Measurements from ENCODE around the gene HSPA1B.
"Not testable (repeated sequence)": the region's sequence is repeated elsewhere in the genome, so short reads cannot be mapped to it uniquely, and the experiment has no call there.

The HSPA1B gene

DNA sequence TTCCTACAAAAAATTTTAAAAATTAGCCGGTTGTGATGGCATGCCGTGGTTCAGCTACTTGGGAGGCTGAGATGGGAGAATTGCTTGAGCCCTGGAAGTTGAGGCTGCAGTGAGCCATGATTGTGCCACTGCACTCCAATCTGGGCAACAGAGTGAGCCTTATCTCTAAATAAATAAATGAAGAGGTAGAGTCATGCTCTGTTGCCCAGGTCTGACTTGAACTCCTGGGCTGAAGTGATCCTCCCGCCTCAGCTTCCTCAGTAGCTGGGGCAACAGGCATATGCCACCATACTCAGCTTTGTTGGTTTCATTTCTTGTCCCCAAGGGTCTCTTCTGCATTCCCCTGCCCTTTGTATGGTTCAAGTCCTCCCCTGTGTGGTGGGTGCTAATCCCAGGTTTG is 17.0 kb downstream of the HSPA1B start:
- H3K4me1 ChIP-seq (ENCODE audit: control insufficient read depth, insufficient read depth, low read length), result no peaks in the 10 kb centered on the region
- peaks cover 2 to 24% of the 10 kb centered on the region in 2 donors for H3K36me3 ChIP-seq (ENCODE audit: control insufficient read depth in 2 of 2, insufficient read depth in 2 of 2, low read length in 2 of 2)
- H3K27me3 ChIP-seq (ENCODE audit: control insufficient read depth in 1 of 2, insufficient read depth in 2 of 2, low read length in 2 of 2), result no peaks in the 10 kb centered on the region
- no peak overlapping the region for H3K9ac ChIP-seq (ENCODE audit: low read length in 2 of 2)
- H3K27ac ChIP-seq (ENCODE audit: low read length), result no peak overlapping the region
- no peaks in the 10 kb centered on the region for H3K9me3 ChIP-seq (ENCODE audit: control insufficient read depth in 2 of 2, low read length in 2 of 2)
- H3K4me3 ChIP-seq (ENCODE audit: low read length in 2 of 2), result no peak overlapping the region

DNA sequence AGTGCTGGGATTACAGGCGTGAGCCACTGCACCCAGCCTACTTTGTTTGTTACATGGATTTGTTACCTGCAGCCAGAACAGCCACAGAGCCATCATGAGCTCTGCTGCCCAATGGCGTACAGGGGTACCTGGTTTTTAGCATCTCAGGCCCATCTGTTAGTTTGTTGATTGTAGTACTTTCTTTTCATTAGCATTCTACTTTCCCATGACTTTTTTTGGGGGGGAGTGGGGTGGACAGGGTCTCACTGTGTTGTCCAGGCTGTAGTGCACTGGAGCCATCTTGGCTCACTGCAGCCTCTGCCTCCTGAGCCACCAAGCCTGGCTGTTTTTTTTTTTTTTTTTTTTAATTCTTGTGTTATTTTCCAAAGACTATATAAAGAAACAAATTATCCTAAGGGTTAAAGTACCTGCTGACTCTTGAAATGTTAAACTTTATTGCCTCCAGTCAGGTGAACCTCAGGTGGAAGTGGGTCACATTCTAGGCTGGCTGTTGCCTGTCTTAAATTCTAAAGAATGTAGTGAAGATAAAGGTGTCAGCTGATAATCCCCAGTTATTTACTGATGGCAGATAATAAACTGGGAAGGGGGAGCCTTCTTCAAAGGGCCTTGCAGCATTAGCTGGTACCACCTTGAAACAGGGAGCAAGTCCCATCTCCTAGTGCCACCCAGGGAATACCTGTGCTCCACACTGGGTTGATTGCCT is 19.9 kb downstream of the HSPA1B start:
- Histone ChIP-seq H3K27ac (ENCODE audit: low read length) (no peak overlapping the region), H3K27me3 (ENCODE audit: control insufficient read depth in 1 of 2, insufficient read depth in 2 of 2, low read length in 2 of 2) (no peaks in the 10 kb centered on the region), H3K4me3 (ENCODE audit: low read length in 2 of 2) (no peak overlapping the region), H3K4me1 (ENCODE audit: control insufficient read depth, insufficient read depth, low read length) (no peaks in the 10 kb centered on the region), H3K36me3 (ENCODE audit: control insufficient read depth in 2 of 2, insufficient read depth in 2 of 2, low read length in 2 of 2) (peaks cover 0 to 11% of the 10 kb centered on the region in 2 donors), H3K9me3 (ENCODE audit: control insufficient read depth in 2 of 2, low read length in 2 of 2) (no peaks in the 10 kb centered on the region), H3K9ac (ENCODE audit: low read length in 2 of 2) (no peak overlapping the region)

DNA sequence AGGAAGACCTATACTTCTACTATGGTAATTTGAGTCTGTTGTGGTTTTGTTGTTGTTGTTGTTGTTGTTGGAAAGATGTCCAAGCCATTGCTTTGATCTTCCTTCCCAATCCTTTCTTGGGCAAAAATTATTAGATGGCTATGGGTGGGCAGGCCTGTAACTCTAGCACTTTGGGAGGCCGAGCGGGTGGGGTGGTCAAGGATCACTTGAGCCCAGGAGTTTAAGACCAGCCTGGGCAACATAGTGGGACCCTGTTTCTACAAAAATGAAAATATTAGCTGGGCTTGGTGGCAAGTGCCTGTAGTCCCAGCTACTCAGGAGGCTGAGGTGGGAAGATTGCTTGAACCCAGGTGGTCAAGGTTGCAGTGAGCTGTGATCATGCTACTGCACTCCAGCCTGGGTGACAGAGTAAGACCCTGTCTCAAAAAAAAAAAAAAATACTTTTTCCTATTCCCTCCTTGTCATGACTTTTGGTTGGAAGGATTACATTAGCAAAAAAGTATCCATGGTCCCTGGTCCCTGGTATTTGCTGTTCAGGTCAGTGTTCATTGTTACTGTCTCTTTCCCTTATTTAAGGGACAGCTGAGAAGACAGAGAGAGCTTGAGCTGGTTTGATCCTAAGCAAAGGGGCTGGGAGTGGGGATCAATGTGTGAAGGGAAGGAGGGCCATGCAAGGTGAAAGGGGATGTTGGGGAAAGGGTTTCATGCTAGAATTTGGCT is 23.4 kb downstream of the HSPA1B start:
- Histone ChIP-seq H3K27me3 (ENCODE audit: control insufficient read depth in 1 of 2, insufficient read depth in 2 of 2, low read length in 2 of 2) (no peaks in the 10 kb centered on the region), H3K4me3 (ENCODE audit: low read length in 2 of 2) (no peak overlapping the region), H3K27ac (ENCODE audit: low read length) (no peak overlapping the region), H3K36me3 (ENCODE audit: control insufficient read depth in 2 of 2, insufficient read depth in 2 of 2, low read length in 2 of 2) (no peaks in the 10 kb centered on the region), H3K9ac (ENCODE audit: low read length in 2 of 2) (no peak overlapping the region), H3K9me3 (ENCODE audit: control insufficient read depth in 2 of 2, low read length in 2 of 2) (no peaks in the 10 kb centered on the region), H3K4me1 (ENCODE audit: control insufficient read depth, insufficient read depth, low read length) (no peaks in the 10 kb centered on the region)

DNA sequence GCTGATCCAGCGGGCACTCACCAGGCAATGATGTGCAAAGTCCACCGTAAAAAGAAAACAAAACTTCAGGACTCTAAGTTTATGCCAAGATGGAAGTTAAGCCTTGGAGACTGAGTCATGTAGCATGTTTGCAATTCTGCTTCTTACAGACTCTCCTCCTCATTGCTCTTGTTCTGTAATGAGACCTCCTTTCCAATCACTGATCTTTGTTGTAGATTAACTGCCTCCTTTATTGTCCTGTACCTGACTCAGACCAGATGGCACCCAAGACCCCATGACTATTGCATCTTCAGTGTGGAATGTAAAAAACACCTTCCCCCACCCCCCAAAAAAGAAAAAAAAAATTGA is 23.9 kb downstream of the HSPA1B start:
- no peak overlapping the region for H3K4me3 ChIP-seq (ENCODE audit: low read length in 2 of 2)
- H3K27me3 ChIP-seq (ENCODE audit: control insufficient read depth in 1 of 2, insufficient read depth in 2 of 2, low read length in 2 of 2), result no peaks in the 10 kb centered on the region
- H3K36me3 ChIP-seq (ENCODE audit: control insufficient read depth in 2 of 2, insufficient read depth in 2 of 2, low read length in 2 of 2), result no peaks in the 10 kb centered on the region
- no peaks in the 10 kb centered on the region for H3K9me3 ChIP-seq (ENCODE audit: control insufficient read depth in 2 of 2, low read length in 2 of 2)
- no peak overlapping the region for H3K27ac ChIP-seq (ENCODE audit: low read length)
- no peaks in the 10 kb centered on the region for H3K4me1 ChIP-seq (ENCODE audit: control insufficient read depth, insufficient read depth, low read length)
- H3K9ac ChIP-seq (ENCODE audit: low read length in 2 of 2), result no peak overlapping the region

- H3K4me3 ChIP-seq (ENCODE audit: low read length in 2 of 2); H3K27me3 ChIP-seq (ENCODE audit: control insufficient read depth in 1 of 2, insufficient read depth in 2 of 2, low read length in 2 of 2); H3K9ac ChIP-seq (ENCODE audit: low read length in 2 of 2); H3K9me3 ChIP-seq (ENCODE audit: control insufficient read depth in 2 of 2, low read length in 2 of 2); H3K4me1 ChIP-seq (ENCODE audit: control insufficient read depth, insufficient read depth, low read length); H3K27ac ChIP-seq (ENCODE audit: low read length); H3K36me3 ChIP-seq (ENCODE audit: control insufficient read depth in 2 of 2, insufficient read depth in 2 of 2, low read length in 2 of 2): not testable (repeated sequence)
These were observed 24.6 kb downstream of the HSPA1B start for GRCh38 chr6:31851980-31852718.

GRCh38 chr6:31857774-31858173 is 30.2 kb downstream of the HSPA1B start:
- not testable (repeated sequence) for H3K27ac ChIP-seq (ENCODE audit: low read length); H3K9ac ChIP-seq (ENCODE audit: low read length in 2 of 2); H3K27me3 ChIP-seq (ENCODE audit: control insufficient read depth in 1 of 2, insufficient read depth in 2 of 2, low read length in 2 of 2); H3K4me3 ChIP-seq (ENCODE audit: low read length in 2 of 2); H3K9me3 ChIP-seq (ENCODE audit: control insufficient read depth in 2 of 2, low read length in 2 of 2)
- Histone ChIP-seq H3K36me3 (ENCODE audit: control insufficient read depth in 2 of 2, insufficient read depth in 2 of 2, low read length in 2 of 2) (peaks cover 24 to 30% of the 10 kb centered on the region in 2 donors), H3K4me1 (ENCODE audit: control insufficient read depth, insufficient read depth, low read length) (peaks cover 12% of the 10 kb centered on the region)

- Histone ChIP-seq H3K36me3 (ENCODE audit: control insufficient read depth in 2 of 2, insufficient read depth in 2 of 2, low read length in 2 of 2) (peaks cover 24 to 30% of the 10 kb centered on the region in 2 donors), H3K9me3 (ENCODE audit: control insufficient read depth in 2 of 2, low read length in 2 of 2) (no peaks in the 10 kb centered on the region), H3K9ac (ENCODE audit: low read length in 2 of 2) (no peak overlapping the region), H3K4me1 (ENCODE audit: control insufficient read depth, insufficient read depth, low read length) (peaks cover 17% of the 10 kb centered on the region), H3K4me3 (ENCODE audit: low read length in 2 of 2) (no peak overlapping the region), H3K27me3 (ENCODE audit: control insufficient read depth in 1 of 2, insufficient read depth in 2 of 2, low read length in 2 of 2) (no peaks in the 10 kb centered on the region), H3K27ac (ENCODE audit: low read length) (no peak overlapping the region)
These were observed 31.2 kb downstream of the HSPA1B start for GRCh38 chr6:31858707-31859106.

DNA sequence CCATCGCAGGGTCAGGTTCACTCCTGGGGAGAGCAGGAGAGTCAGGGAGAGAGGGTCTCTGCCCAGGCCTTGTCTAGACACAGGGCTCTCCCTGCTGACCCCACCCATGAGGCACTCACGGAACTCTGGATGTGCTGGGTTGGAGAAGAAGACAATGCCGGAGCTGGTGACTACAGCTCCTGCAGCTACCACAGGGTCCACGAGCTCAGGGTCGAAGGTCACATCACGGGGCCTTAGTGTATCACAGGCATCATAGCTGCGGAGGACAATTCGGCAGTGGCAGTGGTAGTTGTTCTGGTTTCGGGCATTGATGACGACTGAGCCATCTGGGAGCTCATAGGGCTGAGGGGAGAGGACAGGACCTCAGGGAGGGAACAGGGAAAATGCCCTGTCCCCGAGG is 32.4 kb downstream of the HSPA1B start:
- Histone ChIP-seq H3K4me1 (ENCODE audit: control insufficient read depth, insufficient read depth, low read length) (peaks cover 24% of the 10 kb centered on the region), H3K36me3 (ENCODE audit: control insufficient read depth in 2 of 2, insufficient read depth in 2 of 2, low read length in 2 of 2) (peaks cover 24 to 30% of the 10 kb centered on the region in 2 donors), H3K4me3 (ENCODE audit: low read length in 2 of 2) (no peak overlapping the region)

GRCh38 chr6:31860349-31860748 is 32.8 kb downstream of the HSPA1B start:
- no peak overlapping the region for H3K4me3 ChIP-seq (ENCODE audit: low read length in 2 of 2)
- no peaks in the 10 kb centered on the region for H3K27me3 ChIP-seq (ENCODE audit: control insufficient read depth in 1 of 2, insufficient read depth in 2 of 2, low read length in 2 of 2)
- no peak overlapping the region for H3K27ac ChIP-seq (ENCODE audit: low read length)
- no peak overlapping the region for H3K9ac ChIP-seq (ENCODE audit: low read length in 2 of 2)
- H3K36me3 ChIP-seq (ENCODE audit: control insufficient read depth in 2 of 2, insufficient read depth in 2 of 2, low read length in 2 of 2), result peaks cover 24 to 30% of the 10 kb centered on the region in 2 donors
- peaks cover 24% of the 10 kb centered on the region for H3K4me1 ChIP-seq (ENCODE audit: control insufficient read depth, insufficient read depth, low read length)
- no peaks in the 10 kb centered on the region for H3K9me3 ChIP-seq (ENCODE audit: control insufficient read depth in 2 of 2, low read length in 2 of 2)

More for the DNA sequence above, 32.4 kb downstream of the HSPA1B start:
- H3K27me3 ChIP-seq (ENCODE audit: control insufficient read depth in 1 of 2, insufficient read depth in 2 of 2, low read length in 2 of 2), result no peaks in the 10 kb centered on the region
- no peaks in the 10 kb centered on the region for H3K9me3 ChIP-seq (ENCODE audit: control insufficient read depth in 2 of 2, low read length in 2 of 2)
- H3K9ac ChIP-seq (ENCODE audit: low read length in 2 of 2), result no peak overlapping the region
- H3K27ac ChIP-seq (ENCODE audit: low read length), result no peak overlapping the region

- Histone ChIP-seq H3K27ac (ENCODE audit: low read length) (no peak overlapping the region), H3K27me3 (ENCODE audit: control insufficient read depth in 1 of 2, insufficient read depth in 2 of 2, low read length in 2 of 2) (no peaks in the 10 kb centered on the region), H3K4me1 (ENCODE audit: control insufficient read depth, insufficient read depth, low read length) (peaks cover 25% of the 10 kb centered on the region), H3K9ac (ENCODE audit: low read length in 2 of 2) (no peak overlapping the region), H3K36me3 (ENCODE audit: control insufficient read depth in 2 of 2, insufficient read depth in 2 of 2, low read length in 2 of 2) (peaks cover 24 to 30% of the 10 kb centered on the region in 2 donors), H3K9me3 (ENCODE audit: control insufficient read depth in 2 of 2, low read length in 2 of 2) (no peaks in the 10 kb centered on the region), H3K4me3 (ENCODE audit: low read length in 2 of 2) (no peak overlapping the region)
These were observed 33.6 kb downstream of the HSPA1B start for GRCh38 chr6:31861150-31861549.

Data from stomach smooth muscle (tissue), 2 donors.